Adrenal gland (tissue), 12 donors: ENCODE results near the gene EIF2D. TPM values are rescaled to one million over a fixed set of nuclear protein-coding genes. Genes with fewer than 3 reads are reported as not detected.

Experiments used
- DNase-seq, 7 donors: peaks; one replicate each; pipeline ENCODE4 v3.0.0-alpha.2; 2019 to 2020
- H3K27ac ChIP-seq, 5 donors: fragments of 200-600 bp; sonication (generic) in 4 of 5; 1 replicate in 3 of 5; 2 replicates in 2 of 5; pipeline versions ENCODE4 v1.5.1 to v1.8.0; 2016 to 2020; ENCODE audit warnings: mild to moderate bottlenecking in 1 of 5
- H3K27me3 ChIP-seq: fragments of 200-600 bp; 2 replicates; pipeline ENCODE4 v1.8.0; 2021
- H3K36me3 ChIP-seq, 2 donors: fragments of 200-600 bp; replicated peaks in 1 of 2; 1 replicate in 1 of 2; 2 replicates in 1 of 2; pipeline versions ENCODE4 v1.5.1 to v1.8.0; 2018 to 2022
- H3K4me1 ChIP-seq, 2 donors: fragments of 200-600 bp; replicated peaks in 1 of 2; 1 replicate in 1 of 2; 2 replicates in 1 of 2; pipeline versions ENCODE4 v1.5.1 to v1.8.0; 2018 to 2021
- H3K4me3 ChIP-seq, 4 donors: fragments of 200-600 bp; sonication (generic) in 3 of 4; one replicate each; pipeline ENCODE4 v1.5.1; 2016 to 2018
- H3K9me3 ChIP-seq, 3 donors: fragments of 200-600 bp; sonication (generic) in 1 of 3; replicated peaks in 1 of 3; 1 replicate in 2 of 3; 2 replicates in 1 of 3; pipeline versions ENCODE4 v1.5.1 to v1.8.0; 2016 to 2021
- CTCF ChIP-seq, 6 experiments: fragments of 450-650 bp in 4 of 6; fragments of 200-600 bp in 2 of 6; sonication (generic) in 1 of 6; IDR thresholded peaks; 1 replicate in 5 of 6; 2 replicates in 1 of 6; pipeline versions ENCODE4 v1.5.1 to v1.8.0; 2016 to 2021; ENCODE audit warnings: antibody characterized with exemption in 6 of 6, mild to moderate bottlenecking in 2 of 6, moderate library complexity in 1 of 6
- POLR2A ChIP-seq, 2 donors: fragments of 450-650 bp; IDR thresholded peaks; one replicate each; pipeline ENCODE4 v1.6.1; 2017; ENCODE audit warnings: antibody characterized with exemption in 2 of 2, mild to moderate bottlenecking in 2 of 2, moderate library complexity in 1 of 2
- WGBS, 4 donors: extraction: QIAGEN DNeasy Blood & Tissue Kit in 2 of 4; methylation state at CpG; one replicate each; pipeline versions ENCODE4 v1.1.5 to v1.1.7; 2013 to 2017; 5-methylcytosine and 5-hydroxymethylcytosine counted together
- intact Hi-C, 2 donors: fragments of 100-400 bp; cut with DNase I; formaldehyde crosslinking; loops; one replicate each; pipeline versions ENCODE4 v1.14.1 to v1.15.0; 2022 to 2023
- polyA plus RNA-seq, 3 donors: library from polyadenylated mRNA; stranded (reverse); fragments of 200-250 nt in 2 of 3; fragments of 350-450 nt in 1 of 3; fragmentation: Illumina TruSeq in 1 of 3; extraction: RNeasy Lipid Tissue Mini Kit (QIAGEN cat#74804) in 1 of 3; gene quantifications; one replicate each; pipeline ENCODE4 v1.2.3, GENCODE V29; 2013 to 2014
- total RNA-seq, 9 donors: library from RNA; depleted of rRNA in 4 of 9; stranded (reverse); fragments of >200 nt in 4 of 9; fragments of 120-200 nt in 1 of 9; fragmentation: NEBNext Ultra II Directional in 1 of 9; extraction: Animal tissue kit (Norgen Biotek cat#: 25700) in 1 of 9; gene quantifications; one replicate each; pipeline versions ENCODE4 v1.1.0 to v1.2.4, GENCODE V29; 2013 to 2023
- donor health status: healthy with polysubstance abuse.
- donor health status: Bipolar disorder and iron deficiency.
- donor health status: DM: yes; HTN: yes; CAD: no.
- donor health status: DM: no; HTN: no; CAD: no.
- donor health status: DM: no; HTN: no; CAD: no.
- donor health status: DM: yes; HTN: yes; CAD: no.

EIF2D gene
- total and polyA plus RNA-seq, 12 donors = 31.6 to 95.4 (median 54.0) TPM

- H3K4me1 ChIP-seq = peaks cover 17 to 60% of the 10 kb centered on the region in 2 donors
- DNase-seq = peak; percentile 44 to 77 (median 66)
These were observed 36.9 kb downstream of the EIF2D start for GRCh38 chr1:206575165-206575893.

GRCh38 chr1:206573762-206574161 is 38.5 kb downstream of the EIF2D start:
- no peak overlapping the region for H3K27ac ChIP-seq
- H3K4me1 ChIP-seq = peaks cover 17 to 47% of the 10 kb centered on the region in 2 donors
- H3K4me3 ChIP-seq = no peak overlapping the region
- 89 to 96% (median 94%) methylated on average over 4 of the region's 4 CpGs for WGBS, 4 donors
- no peak for DNase-seq
- H3K9me3 ChIP-seq = no peaks in the 10 kb centered on the region
- no peaks in the 10 kb centered on the region for H3K27me3 ChIP-seq
- TF ChIP-seq POLR2A (IDR thresholded peaks at IDR 0.05) (no peak), CTCF (IDR thresholded peaks at IDR 0.05) (no peak)
- no peaks in the 10 kb centered on the region for H3K36me3 ChIP-seq
- intact Hi-C loops = no loop called here

More at GRCh38 chr1:206575165-206575893, 36.9 kb downstream of the EIF2D start:
- H3K4me3 ChIP-seq = no peak overlapping the region
- peak overlapping the region in 4 of 5 donors; percentile 28 to 91 (median 64) for H3K27ac ChIP-seq
- H3K27me3 ChIP-seq = no peaks in the 10 kb centered on the region
- no peaks in the 10 kb centered on the region for H3K36me3 ChIP-seq
- 51 to 60% (median 52%) methylated on average over 9 to 11 of the region's 11 CpGs for WGBS, 4 donors
- intact Hi-C loops = no loop called here
- TF ChIP-seq POLR2A (IDR thresholded peaks at IDR 0.05) (no peak), CTCF (IDR thresholded peaks at IDR 0.05) (no peak)
- H3K9me3 ChIP-seq = no peaks in the 10 kb centered on the region

DNA sequence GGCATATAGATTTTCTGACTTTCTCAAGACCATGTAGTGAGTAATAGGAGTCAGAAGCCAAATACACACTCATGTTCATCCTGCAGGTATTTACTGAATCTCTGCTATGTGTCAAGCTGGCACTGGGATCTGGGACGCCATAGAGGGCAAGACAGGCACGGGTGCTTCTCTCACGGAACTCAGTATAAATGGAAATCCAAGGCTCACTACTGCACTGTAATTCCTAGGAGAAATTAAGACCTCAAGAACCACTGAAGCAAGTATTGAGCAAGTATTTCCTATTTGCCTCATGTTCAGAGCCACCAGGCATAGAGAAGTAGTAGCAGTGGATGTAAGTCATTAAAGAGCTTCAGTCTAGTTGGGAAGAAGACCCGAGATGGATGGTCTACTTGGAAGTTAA is 38.9 kb downstream of the EIF2D start:
- Histone ChIP-seq H3K4me1 (peaks cover 17 to 42% of the 10 kb centered on the region in 2 donors), H3K27me3 (no peaks in the 10 kb centered on the region), H3K27ac (no peak overlapping the region), H3K9me3 (no peaks in the 10 kb centered on the region), H3K36me3 (no peaks in the 10 kb centered on the region), H3K4me3 (no peak overlapping the region)
- intact Hi-C loops = no loop called here
- no peak for DNase-seq
- WGBS, 4 donors = 76 to 94% (median 86%) methylated on average over 4 of the region's 4 CpGs
- no peak for TF ChIP-seq CTCF (IDR thresholded peaks at IDR 0.05)
- TF ChIP-seq POLR2A (IDR thresholded peaks at IDR 0.05) = no peak

- Histone ChIP-seq H3K27me3 (no peaks in the 10 kb centered on the region), H3K36me3 (no peaks in the 10 kb centered on the region), H3K27ac (no peak overlapping the region), H3K4me1 (peaks cover 17 to 41% of the 10 kb centered on the region in 2 donors), H3K9me3 (no peaks in the 10 kb centered on the region), H3K4me3 (no peak overlapping the region)
- intact Hi-C loops = no loop called here
- TF ChIP-seq CTCF (IDR thresholded peaks at IDR 0.05) (no peak), POLR2A (IDR thresholded peaks at IDR 0.05) (no peak)
- 89 to 92% (median 90%) methylated on average over 4 of the region's 4 CpGs for WGBS, 4 donors
- no peak for DNase-seq
These were observed 39.4 kb downstream of the EIF2D start for GRCh38 chr1:206572835-206573234.
